Left ventricle myocardium inferior (tissue), 1 donor: ENCODE measurements around the gene CALM1. TPM values are rescaled to one million over a fixed set of nuclear protein-coding genes. Genes with fewer than 3 reads are reported as not detected.

ENCODE experiments used
- DNase-seq: peaks from one replicate; pipeline ENCODE4 v3.0.0-alpha.2; 2020
- H3K27ac ChIP-seq: fragments of 200-600 bp; replicated peaks from 2 replicates; pipeline ENCODE4 v1.8.0; 2021
- H3K27me3 ChIP-seq: fragments of 200-600 bp; 2 replicates; pipeline ENCODE4 v1.8.0; 2021; ENCODE audit warnings: low read depth
- H3K36me3 ChIP-seq: fragments of 200-600 bp; 2 replicates; pipeline ENCODE4 v1.8.0; 2021
- H3K4me1 ChIP-seq: fragments of 200-600 bp; 2 replicates; pipeline ENCODE4 v1.8.0; 2021
- H3K4me3 ChIP-seq: fragments of 200-600 bp; 2 replicates; pipeline ENCODE4 v1.8.0; 2021; ENCODE audit warnings: mild to moderate bottlenecking, moderate library complexity
- H3K9me3 ChIP-seq: fragments of 200-600 bp; replicated peaks from 2 replicates; pipeline ENCODE4 v1.8.0; 2021
- intact Hi-C: fragments of 100-400 bp; cut with micrococcal nuclease; formaldehyde crosslinking; loops from one replicate; pipeline ENCODE4 v1.11.0; 2022
- total RNA-seq: library from RNA; stranded (reverse); fragmentation: NEBNext Ultra II Directional; extraction: Animal tissue kit (Norgen Biotek cat#: 25700); gene quantifications from one replicate; pipeline ENCODE4 v1.2.1, GENCODE V29; 2021
- TF ChIP-seq, protein P1 (sequence below): fragments of 200-600 bp; IDR thresholded peaks from 2 replicates; pipeline ENCODE4 v1.8.0; 2021; ENCODE audit warnings: antibody characterized with exemption, mild to moderate bottlenecking, borderline replicate concordance
- donor health status: DM: no; HTN: yes; CAD: no; lungs with severe emphysema.

CALM1 gene
- total RNA-seq, 1 donor from 2014 or later: 503 TPM

DNA sequence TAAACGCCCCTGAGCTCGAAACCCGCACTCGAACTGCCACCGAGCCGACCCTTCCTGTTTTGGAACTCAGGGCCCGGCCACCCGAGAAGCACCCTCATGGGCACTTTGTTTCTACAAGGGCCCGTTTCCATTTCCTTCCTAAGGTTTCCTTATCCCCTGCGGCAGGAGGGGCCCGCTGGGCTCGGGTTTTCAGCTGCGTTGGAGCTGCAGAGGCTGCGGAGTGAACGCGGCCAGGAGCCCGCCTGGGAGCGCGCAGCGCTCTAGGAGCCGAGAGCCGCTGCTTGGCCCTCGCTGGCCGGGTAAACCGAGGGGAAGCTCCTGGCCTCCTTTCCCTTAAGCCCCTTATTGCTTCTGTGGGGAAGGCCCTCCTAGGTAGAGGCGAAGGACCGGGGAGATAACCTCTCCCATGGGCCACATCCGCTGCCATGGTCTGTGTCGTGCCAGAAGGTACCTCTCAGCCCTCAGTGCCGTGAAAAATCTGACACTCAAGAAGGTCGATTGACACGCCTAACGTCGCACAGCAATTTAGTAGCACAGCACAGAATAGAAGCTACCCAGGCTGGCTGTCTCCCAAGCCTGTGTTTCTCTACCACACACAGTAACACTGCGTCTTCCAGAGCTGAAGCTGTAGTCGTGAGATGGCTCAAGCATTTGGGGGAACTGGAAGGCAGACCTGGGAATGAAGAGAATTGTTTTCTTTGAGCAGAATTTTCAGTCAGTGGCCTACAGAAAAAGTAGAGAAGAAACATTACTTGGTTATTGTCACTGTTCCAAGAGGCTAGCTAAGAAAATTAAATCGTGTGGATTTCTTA lies 12.9 kb upstream of the CALM1 start:
- Histone ChIP-seq H3K9me3 (no peaks in the 10 kb centered on the region), H3K27me3 (no peaks in the 10 kb centered on the region), H3K27ac (peak overlapping the region; percentile 100), H3K36me3 (no peaks in the 10 kb centered on the region), H3K4me1 (peaks cover 47% of the 10 kb centered on the region), H3K4me3 (peak overlapping the region; percentile 79)
- peak; percentile 65 for DNase-seq
- TF ChIP-seq, protein P1, sequence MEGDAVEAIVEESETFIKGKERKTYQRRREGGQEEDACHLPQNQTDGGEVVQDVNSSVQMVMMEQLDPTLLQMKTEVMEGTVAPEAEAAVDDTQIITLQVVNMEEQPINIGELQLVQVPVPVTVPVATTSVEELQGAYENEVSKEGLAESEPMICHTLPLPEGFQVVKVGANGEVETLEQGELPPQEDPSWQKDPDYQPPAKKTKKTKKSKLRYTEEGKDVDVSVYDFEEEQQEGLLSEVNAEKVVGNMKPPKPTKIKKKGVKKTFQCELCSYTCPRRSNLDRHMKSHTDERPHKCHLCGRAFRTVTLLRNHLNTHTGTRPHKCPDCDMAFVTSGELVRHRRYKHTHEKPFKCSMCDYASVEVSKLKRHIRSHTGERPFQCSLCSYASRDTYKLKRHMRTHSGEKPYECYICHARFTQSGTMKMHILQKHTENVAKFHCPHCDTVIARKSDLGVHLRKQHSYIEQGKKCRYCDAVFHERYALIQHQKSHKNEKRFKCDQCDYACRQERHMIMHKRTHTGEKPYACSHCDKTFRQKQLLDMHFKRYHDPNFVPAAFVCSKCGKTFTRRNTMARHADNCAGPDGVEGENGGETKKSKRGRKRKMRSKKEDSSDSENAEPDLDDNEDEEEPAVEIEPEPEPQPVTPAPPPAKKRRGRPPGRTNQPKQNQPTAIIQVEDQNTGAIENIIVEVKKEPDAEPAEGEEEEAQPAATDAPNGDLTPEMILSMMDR: no peak
- intact Hi-C loops: no loop called here

DNA sequence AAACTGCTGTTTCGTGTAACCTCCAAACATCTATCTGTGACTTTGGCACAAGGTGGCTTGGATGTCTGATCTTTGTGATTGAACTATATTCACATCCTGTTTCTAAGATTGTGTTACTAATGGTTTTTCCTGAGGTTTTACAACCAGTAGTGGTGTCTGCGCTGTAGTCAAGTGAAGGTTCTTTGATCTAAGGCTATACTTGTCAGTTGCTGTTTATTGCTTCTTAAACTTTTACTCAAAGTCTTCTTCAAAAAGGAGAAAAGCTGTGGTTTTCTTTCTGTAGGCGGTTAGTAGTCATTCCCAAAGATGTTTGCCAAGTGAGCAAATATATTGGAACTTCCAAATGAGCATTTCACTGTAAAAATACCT lies 12.3 kb upstream of the CALM1 start:
- Histone ChIP-seq H3K27ac (peak overlapping the region; percentile 100), H3K36me3 (no peaks in the 10 kb centered on the region), H3K4me3 (peak overlapping the region; percentile 79), H3K27me3 (no peaks in the 10 kb centered on the region), H3K9me3 (no peaks in the 10 kb centered on the region), H3K4me1 (peaks cover 47% of the 10 kb centered on the region)
- DNase-seq: no peak
- TF ChIP-seq, protein P1: no peak
- intact Hi-C loops: no loop called here

DNA sequence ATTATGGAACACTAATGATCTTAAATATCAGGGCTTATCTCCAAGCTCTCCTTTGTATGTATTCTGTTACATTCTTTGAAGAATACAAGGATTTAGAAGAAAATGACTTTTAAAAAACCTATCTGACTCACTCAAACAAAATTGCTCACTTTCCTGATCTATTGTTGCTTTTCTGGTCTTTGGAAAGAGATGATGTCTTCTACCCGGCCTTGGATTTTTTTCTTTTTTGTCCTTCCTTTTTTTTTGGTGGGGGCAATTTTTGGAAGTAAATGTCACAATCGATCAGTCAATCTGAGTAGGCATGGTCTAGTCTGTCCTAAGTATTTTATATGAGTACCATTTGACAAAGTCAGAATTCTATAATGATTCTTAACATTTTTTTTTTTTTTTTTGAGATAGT lies 10.5 kb upstream of the CALM1 start:
- DNase-seq: no peak
- Histone ChIP-seq H3K4me1 (peaks cover 41% of the 10 kb centered on the region), H3K4me3 (no peak overlapping the region), H3K27ac (no peak overlapping the region), H3K9me3 (no peaks in the 10 kb centered on the region), H3K27me3 (no peaks in the 10 kb centered on the region), H3K36me3 (no peaks in the 10 kb centered on the region)
- intact Hi-C loops: no loop called here
- TF ChIP-seq, protein P1: no peak

DNA sequence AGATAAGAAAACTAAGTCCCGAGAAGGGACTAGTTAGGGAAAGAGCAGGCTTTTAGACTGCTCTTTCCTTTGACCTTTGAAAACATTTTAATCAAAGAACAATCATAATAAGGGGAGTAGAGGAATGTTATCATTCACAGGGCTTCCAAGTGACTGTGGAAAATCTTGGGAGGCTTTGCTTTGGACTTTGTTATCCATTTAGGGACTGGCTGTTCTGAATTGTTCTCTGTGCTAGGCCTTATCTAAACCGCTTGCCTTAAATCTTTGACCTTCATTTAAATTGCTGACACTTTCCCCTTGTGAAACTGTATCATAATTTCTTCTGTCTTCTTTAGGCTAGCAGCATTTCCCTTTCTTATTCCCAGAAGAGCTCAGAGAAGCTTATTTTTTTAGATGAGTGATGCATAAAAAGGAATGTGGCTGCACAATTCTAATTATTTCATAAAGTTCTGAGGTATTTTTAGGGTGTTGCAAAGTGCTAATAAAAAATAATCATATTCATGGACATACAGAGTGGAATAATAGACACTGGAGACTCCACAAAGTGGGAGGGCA lies 9.5 kb upstream of the CALM1 start:
- Histone ChIP-seq H3K4me3 (no peak overlapping the region), H3K36me3 (no peaks in the 10 kb centered on the region), H3K27me3 (no peaks in the 10 kb centered on the region), H3K4me1 (peaks cover 31% of the 10 kb centered on the region), H3K27ac (peak overlapping the region; percentile 13), H3K9me3 (no peaks in the 10 kb centered on the region)
- intact Hi-C loops: no loop called here
- no peak for DNase-seq
- TF ChIP-seq, protein P1: no peak

DNA sequence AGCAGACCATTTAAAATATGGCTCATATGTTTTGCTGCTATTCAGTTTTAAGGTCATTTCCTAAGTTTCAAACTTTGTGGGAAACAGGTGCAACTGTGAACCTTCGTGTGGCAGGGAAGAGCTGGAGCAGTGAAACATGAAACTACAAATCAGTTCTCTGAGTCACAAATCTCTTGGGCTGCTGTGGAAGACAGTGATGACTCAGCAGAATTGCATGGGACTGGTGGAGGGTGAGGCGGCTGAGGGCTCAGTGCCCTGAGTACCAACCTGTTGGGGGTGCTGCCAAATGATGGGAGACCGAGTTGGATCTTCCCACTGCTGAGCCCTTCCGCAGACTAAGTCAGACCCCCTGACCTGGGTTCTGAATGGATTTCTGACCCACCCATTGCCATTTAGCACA lies 8.4 kb upstream of the CALM1 start:
- intact Hi-C loops: no loop called here
- Histone ChIP-seq H3K36me3 (no peaks in the 10 kb centered on the region), H3K9me3 (no peaks in the 10 kb centered on the region), H3K4me1 (peaks cover 24% of the 10 kb centered on the region), H3K27me3 (no peaks in the 10 kb centered on the region), H3K4me3 (no peak overlapping the region), H3K27ac (peak overlapping the region; percentile 13)
- no peak for DNase-seq
- TF ChIP-seq, protein P1: no peak
